Uterus (tissue), 2 donors: ENCODE measurements around the gene PIP4K2A.

Source experiments
- POLR2A ChIP-seq, 2 donors: fragments of 450-650 bp; IDR thresholded peaks; one replicate each; pipeline ENCODE4 v1.6.1; 2016; ENCODE audit warnings: antibody characterized with exemption in 2 of 2, mild to moderate bottlenecking in 1 of 2, moderate library complexity in 1 of 2
- TF ChIP-seq, protein P1 (sequence below), 4 experiments: fragments of 200-600 bp in 2 of 4; fragments of 450-650 bp in 2 of 4; sonication (generic) in 2 of 4; IDR thresholded peaks; one replicate each; pipeline ENCODE4 v1.5.1; 2016 to 2019; ENCODE audit warnings: antibody characterized with exemption in 4 of 4, mild to moderate bottlenecking in 2 of 4, moderate library complexity in 1 of 4

GRCh38 chr10:22503315-22504088 is 210.9 kb downstream of the PIP4K2A start:
- TF ChIP-seq, protein P1, sequence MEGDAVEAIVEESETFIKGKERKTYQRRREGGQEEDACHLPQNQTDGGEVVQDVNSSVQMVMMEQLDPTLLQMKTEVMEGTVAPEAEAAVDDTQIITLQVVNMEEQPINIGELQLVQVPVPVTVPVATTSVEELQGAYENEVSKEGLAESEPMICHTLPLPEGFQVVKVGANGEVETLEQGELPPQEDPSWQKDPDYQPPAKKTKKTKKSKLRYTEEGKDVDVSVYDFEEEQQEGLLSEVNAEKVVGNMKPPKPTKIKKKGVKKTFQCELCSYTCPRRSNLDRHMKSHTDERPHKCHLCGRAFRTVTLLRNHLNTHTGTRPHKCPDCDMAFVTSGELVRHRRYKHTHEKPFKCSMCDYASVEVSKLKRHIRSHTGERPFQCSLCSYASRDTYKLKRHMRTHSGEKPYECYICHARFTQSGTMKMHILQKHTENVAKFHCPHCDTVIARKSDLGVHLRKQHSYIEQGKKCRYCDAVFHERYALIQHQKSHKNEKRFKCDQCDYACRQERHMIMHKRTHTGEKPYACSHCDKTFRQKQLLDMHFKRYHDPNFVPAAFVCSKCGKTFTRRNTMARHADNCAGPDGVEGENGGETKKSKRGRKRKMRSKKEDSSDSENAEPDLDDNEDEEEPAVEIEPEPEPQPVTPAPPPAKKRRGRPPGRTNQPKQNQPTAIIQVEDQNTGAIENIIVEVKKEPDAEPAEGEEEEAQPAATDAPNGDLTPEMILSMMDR (IDR thresholded peaks at IDR 0.05), result no peak
- no peak for TF ChIP-seq POLR2A (IDR thresholded peaks at IDR 0.05)
